Gastrocnemius medialis (tissue), 4 donors: ENCODE results near the gene USP53. TPM values are rescaled to one million over a fixed set of nuclear protein-coding genes. Genes with fewer than 3 reads are reported as not detected.
A peak's percentile ranks its signal among the peaks of the same experiment; 100 is the strongest.

Experiments used
- ATAC-seq, 2 donors: fragments of 150-250 bp; one replicate each; pipeline ENCODE4 v1.9.1; 2016
- DNase-seq, 2 donors: peaks; one replicate each; pipeline ENCODE4 v3.0.0-alpha.2; 2019
- H3K27ac ChIP-seq, 4 donors: fragments of 200-600 bp; sonication (generic); 1 replicate in 1 of 4; 2 replicates in 3 of 4; pipeline ENCODE4 v1.5.1; 2016 to 2018; ENCODE audit warnings: mild to moderate bottlenecking in 2 of 4, moderate library complexity in 1 of 4
- H3K27me3 ChIP-seq, 3 donors: fragments of 200-600 bp; sonication (generic) in 2 of 3; 1 replicate in 1 of 3; 2 replicates in 2 of 3; pipeline versions ENCODE4 v1.5.1 to v1.6.0; 2016 to 2019; ENCODE audit warnings: mild to moderate bottlenecking in 1 of 3, moderate library complexity in 1 of 3
- H3K36me3 ChIP-seq, 2 donors: fragments of 200-600 bp; sonication (generic) in 1 of 2; one replicate each; pipeline ENCODE4 v1.5.1; 2017 to 2018
- H3K4me1 ChIP-seq, 2 donors: fragments of 200-600 bp; sonication (generic) in 1 of 2; one replicate each; pipeline ENCODE4 v1.5.1; 2016 to 2017; ENCODE audit warnings: mild to moderate bottlenecking in 2 of 2
- H3K4me3 ChIP-seq, 4 donors: fragments of 200-600 bp; sonication (generic) in 3 of 4; 1 replicate in 1 of 4; 2 replicates in 3 of 4; pipeline ENCODE4 v1.5.1; 2016 to 2019; ENCODE audit warnings: mild to moderate bottlenecking in 2 of 4
- H3K9me3 ChIP-seq, 3 donors: fragments of 200-600 bp; sonication (generic) in 2 of 3; 1 replicate in 1 of 3; 2 replicates in 2 of 3; pipeline ENCODE4 v1.5.1; 2016 to 2019
- CTCF ChIP-seq, 5 experiments: fragments of 450-650 bp in 3 of 5; fragments of 200-600 bp in 2 of 5; sonication (generic) in 2 of 5; IDR thresholded peaks in 4 of 5; conservative IDR thresholded peaks in 1 of 5; 1 replicate in 4 of 5; 2 replicates in 1 of 5; pipeline ENCODE4 v1.5.1; 2016 to 2019; ENCODE audit warnings: antibody characterized with exemption in 5 of 5, mild to moderate bottlenecking in 3 of 5, moderate library complexity in 3 of 5
- POLR2A ChIP-seq, 2 donors: fragments of 450-650 bp; IDR thresholded peaks; one replicate each; pipeline ENCODE4 v1.6.1; 2017; ENCODE audit warnings: antibody characterized with exemption in 2 of 2, mild to moderate bottlenecking in 2 of 2, moderate library complexity in 2 of 2
- in situ Hi-C, 4 donors: fragments of 200-750 bp; cut with MboI; loops; one replicate each; pipeline versions ENCODE4 v1.15.0 to v1.8.0; 2017; ENCODE audit warnings: low sequenced_read_pairs in 4 of 4
- intact Hi-C: fragments of 100-400 bp; cut with DNase I; formaldehyde crosslinking; loops from one replicate; pipeline ENCODE4 v1.15.1; 2023; ENCODE audit warnings: low total_unique reads
- total RNA-seq, 4 donors: library from RNA; depleted of rRNA; stranded (reverse); fragments of >200 nt; gene quantifications; one replicate each; pipeline versions ENCODE4 v1.1.0 to v1.2.3, GENCODE V29; 2016

The USP53 gene
- total RNA-seq, 4 donors from 2014 or later: 56.9 to 190 (median 98.5) TPM

GRCh38 chr4:119286377-119287002, 74.0 kb downstream of the USP53 start:
- DNase-seq: peak in 1 of 2 donors; percentile 28
- peaks cover 57 to 62% of the 10 kb centered on the region in 2 donors for H3K4me1 ChIP-seq
- TF ChIP-seq CTCF (IDR thresholded peaks at IDR 0.05 in 4 of 5, conservative IDR thresholded peaks at IDR 0.05 in 1 of 5): peak; percentile 48 to 77 (median 64)
- no peak for TF ChIP-seq POLR2A (IDR thresholded peaks at IDR 0.05)
- peak; percentile 73 to 80 for ATAC-seq
- H3K36me3 ChIP-seq: peaks cover 0 to 5% of the 10 kb centered on the region in 2 donors
- peak overlapping the region in 1 of 4 donors; percentile 6 for H3K4me3 ChIP-seq
- in situ Hi-C loops: loop anchor here in 3 of 4 donors (5.0 to 25.0 kb wide), 3 partner anchors 302 to 524 kb away; no protein-coding TSS in a partner anchor
- intact Hi-C loops: loop anchor here (2.0 to 10.0 kb wide), 4 partner anchors 199 to 542 kb away; no protein-coding TSS in a partner anchor
- H3K27ac ChIP-seq: peak overlapping the region; percentile 64 to 77 (median 69)
- no peaks in the 10 kb centered on the region for H3K27me3 ChIP-seq
- no peaks in the 10 kb centered on the region for H3K9me3 ChIP-seq

- intact Hi-C loops: loop anchor here (5.0 to 10.0 kb wide), 2 partner anchors 202 to 545 kb away; no protein-coding TSS in a partner anchor
- TF ChIP-seq POLR2A (IDR thresholded peaks at IDR 0.05) (no peak), CTCF (IDR thresholded peaks at IDR 0.05 in 4 of 5, conservative IDR thresholded peaks at IDR 0.05 in 1 of 5) (no peak)
Observed at GRCh38 chr4:119289313-119289712, 76.8 kb downstream of the USP53 start.

GRCh38 chr4:119290598-119290997, 78.1 kb downstream of the USP53 start:
- peak overlapping the region in 2 of 4 donors; percentile 16 to 25 for H3K27ac ChIP-seq
- H3K27me3 ChIP-seq: no peaks in the 10 kb centered on the region
- ATAC-seq: no peak
- H3K4me1 ChIP-seq: peaks cover 22 to 29% of the 10 kb centered on the region in 2 donors
- TF ChIP-seq CTCF (IDR thresholded peaks at IDR 0.05 in 4 of 5, conservative IDR thresholded peaks at IDR 0.05 in 1 of 5) (no peak), POLR2A (IDR thresholded peaks at IDR 0.05) (no peak)
- H3K4me3 ChIP-seq: no peak overlapping the region
- intact Hi-C loops: no loop called here
- in situ Hi-C loops: loop anchor here (5.0 to 25.0 kb wide), 3 partner anchors 246 to 528 kb away; no protein-coding TSS in a partner anchor
- DNase-seq: no peak
- peaks cover 0 to 26% of the 10 kb centered on the region in 2 donors for H3K36me3 ChIP-seq
- H3K9me3 ChIP-seq: no peaks in the 10 kb centered on the region

More at GRCh38 chr4:119289313-119289712, 76.8 kb downstream of the USP53 start:
- DNase-seq (no peak), ATAC-seq (no peak)
- Histone ChIP-seq H3K36me3 (peaks cover 0 to 26% of the 10 kb centered on the region in 2 donors), H3K4me1 (peaks cover 34 to 42% of the 10 kb centered on the region in 2 donors), H3K9me3 (no peaks in the 10 kb centered on the region), H3K4me3 (no peak overlapping the region), H3K27ac (no peak overlapping the region), H3K27me3 (no peaks in the 10 kb centered on the region)
- in situ Hi-C loops: loop anchor here in 3 of 4 donors (5.0 to 25.0 kb wide), 3 partner anchors 305 to 527 kb away; no protein-coding TSS in a partner anchor

- in situ Hi-C loops (loop anchor here in 3 of 4 donors (10.0 to 25.0 kb wide), 2 partner anchors 252 to 534 kb away; no protein-coding TSS in a partner anchor), intact Hi-C loops (no loop called here)
- Histone ChIP-seq H3K4me1 (peaks cover 25 to 28% of the 10 kb centered on the region in 2 donors), H3K36me3 (peaks cover 3 to 34% of the 10 kb centered on the region in 2 donors), H3K9me3 (no peaks in the 10 kb centered on the region), H3K27me3 (no peaks in the 10 kb centered on the region), H3K4me3 (no peak overlapping the region), H3K27ac (no peak overlapping the region)
- ATAC-seq (no peak), DNase-seq (no peak)
- TF ChIP-seq CTCF (IDR thresholded peaks at IDR 0.05 in 4 of 5, conservative IDR thresholded peaks at IDR 0.05 in 1 of 5) (no peak), POLR2A (IDR thresholded peaks at IDR 0.05) (no peak)
Observed at GRCh38 chr4:119296356-119296755, 83.8 kb downstream of the USP53 start.
